GM21381 (cell line): Measurements from ENCODE around the gene LRMDA.

Source experiments
- ATAC-seq: cut with Tn5 transposase; IDR thresholded peaks from one replicate; pipeline ENCODE4 v1.9.1; 2021; ENCODE audit warnings: mild to moderate bottlenecking, moderate library complexity; ENCODE audit not compliant: unreplicated experiment

LRMDA gene

DNA sequence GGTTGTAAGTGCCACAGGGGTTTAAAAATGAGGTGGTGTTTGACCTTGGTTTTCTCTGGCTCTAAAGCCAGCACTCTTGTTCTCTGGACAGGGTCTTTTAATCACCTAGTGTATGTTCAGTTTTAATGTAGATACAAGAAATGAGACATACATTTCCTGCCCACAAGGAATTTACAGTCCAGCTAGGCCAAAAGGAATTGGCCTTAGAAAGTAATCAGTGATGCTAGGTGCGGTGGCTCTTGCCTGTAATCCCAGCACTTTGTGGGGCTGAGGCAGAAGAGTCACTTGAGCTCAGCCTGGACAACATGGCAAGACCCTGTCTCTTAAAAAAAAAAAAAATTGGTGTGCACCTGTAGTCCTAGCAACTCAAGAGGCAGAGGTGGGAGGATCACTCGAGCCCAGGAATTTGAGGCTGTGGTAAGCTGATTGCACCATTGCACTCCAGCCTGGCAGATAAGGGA, 100.2 kb downstream of the LRMDA start:
- no peak for ATAC-seq

DNA sequence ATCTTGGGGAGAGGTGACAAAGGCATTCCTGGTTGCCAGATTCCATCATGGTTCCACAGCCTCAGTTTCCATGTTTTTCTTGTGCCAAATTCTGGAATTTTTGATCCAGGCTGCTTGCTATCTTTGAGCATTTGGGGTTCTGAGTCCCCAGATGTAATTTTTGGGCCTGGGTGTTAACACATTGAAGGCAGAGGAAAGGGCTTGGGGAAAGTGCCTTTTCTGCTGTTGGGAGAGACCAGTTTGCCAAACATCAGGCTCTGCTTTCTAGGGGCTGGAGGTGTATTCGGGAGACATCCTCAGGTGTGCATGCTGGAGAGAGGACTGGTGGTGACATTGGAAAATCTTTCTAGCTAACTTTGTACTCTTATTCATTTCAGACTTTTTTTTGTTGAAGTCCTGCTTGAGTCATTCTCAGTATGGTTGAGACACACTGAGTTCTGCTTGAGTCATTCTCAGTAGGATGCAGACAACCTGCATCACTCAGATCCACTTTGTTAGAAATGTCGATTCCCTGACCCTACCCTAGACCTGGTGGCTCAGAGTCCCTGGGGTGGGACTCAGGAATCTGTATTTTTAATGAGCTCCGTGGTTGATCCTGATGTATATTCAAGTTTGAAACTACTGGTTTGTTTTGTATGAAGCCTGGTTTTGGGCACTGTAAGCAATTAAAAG, 101.0 kb downstream of the LRMDA start:
- ATAC-seq = no peak

DNA sequence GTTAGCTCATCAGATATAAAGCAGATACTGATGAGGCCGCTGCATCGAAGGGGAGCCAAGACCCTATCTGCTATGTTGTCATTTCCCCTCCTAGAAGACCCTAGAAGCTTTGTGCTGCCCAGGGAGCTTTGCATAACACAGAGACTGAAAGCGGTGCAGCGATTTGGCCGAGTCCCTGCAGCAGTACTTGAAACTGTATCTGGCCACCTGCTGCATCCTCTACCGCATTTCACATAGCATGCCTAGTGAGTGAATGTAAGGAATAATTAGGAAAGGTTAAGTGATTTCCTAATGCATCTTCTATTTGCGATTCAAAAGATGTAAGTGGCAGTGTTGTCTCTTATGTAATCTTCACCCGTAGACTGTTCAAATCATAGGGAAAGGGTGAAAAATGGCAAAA, 106.7 kb downstream of the LRMDA start:
- no peak for ATAC-seq

DNA sequence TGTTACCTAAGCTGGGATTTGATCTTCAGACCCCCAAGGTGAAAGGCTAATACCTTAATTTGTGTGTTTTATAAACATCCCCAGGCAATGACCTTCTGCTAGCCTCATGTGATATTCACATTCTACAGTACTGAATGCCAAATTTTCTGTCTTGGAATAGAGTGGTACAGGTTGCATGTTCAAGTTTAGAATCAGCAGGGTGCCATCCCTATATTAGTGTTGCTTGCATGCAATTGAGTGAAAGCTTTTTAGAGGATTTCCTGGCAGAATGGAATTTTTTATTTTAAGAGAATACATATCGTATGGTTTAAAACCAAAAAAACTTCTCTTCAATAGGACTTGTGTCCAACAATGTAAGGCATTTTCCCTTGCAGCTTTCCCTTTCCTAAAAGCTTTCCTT, 107.3 kb downstream of the LRMDA start:
- no peak for ATAC-seq

DNA sequence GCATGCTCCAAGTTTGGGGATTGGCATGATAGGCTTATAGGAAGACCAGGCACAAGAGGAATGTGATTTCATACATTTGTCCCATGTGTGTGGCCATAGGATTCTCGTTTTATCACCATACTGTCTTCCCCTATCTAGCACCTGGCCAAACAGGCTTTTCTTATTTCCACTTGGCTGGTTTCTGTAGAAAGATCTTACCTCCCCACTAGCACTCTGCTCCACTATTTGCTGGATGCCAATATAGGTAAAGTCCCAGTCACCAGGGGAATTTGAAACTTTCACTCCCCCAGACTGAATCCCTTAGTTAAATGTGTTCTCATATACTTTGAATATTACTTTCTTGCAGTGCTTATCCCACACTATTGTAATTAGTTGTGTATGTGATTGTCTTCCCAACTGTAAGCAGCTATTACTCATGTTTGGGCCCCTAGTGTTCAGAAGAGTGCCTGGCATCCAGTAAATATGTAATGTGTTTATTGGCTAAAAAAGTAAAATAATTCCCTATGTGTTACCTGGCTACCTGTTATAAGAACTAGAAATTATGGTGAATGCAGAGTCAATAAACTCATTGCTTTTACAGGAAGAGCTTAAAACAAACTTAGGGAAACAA, 109.0 kb downstream of the LRMDA start:
- no peak for ATAC-seq

DNA sequence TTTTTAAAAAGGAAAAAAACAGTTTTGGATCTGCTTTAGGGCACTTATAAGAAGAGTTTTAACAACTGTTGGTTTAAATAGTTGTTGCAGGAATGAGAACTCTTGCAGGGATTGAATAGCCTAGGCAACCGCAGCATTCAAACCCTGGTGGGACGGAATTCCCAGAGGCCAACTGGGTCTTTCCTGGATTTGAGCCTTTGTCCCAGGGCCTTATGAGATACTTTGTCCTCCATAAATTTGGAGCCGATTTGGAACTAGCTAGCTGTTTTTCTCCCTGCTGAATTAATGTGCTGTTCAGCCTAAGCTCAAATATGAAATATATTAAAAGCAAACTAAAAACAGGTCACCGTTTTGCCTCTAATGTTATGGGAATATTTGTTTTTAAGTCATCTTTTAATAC, 109.6 kb downstream of the LRMDA start:
- ATAC-seq = no peak

DNA sequence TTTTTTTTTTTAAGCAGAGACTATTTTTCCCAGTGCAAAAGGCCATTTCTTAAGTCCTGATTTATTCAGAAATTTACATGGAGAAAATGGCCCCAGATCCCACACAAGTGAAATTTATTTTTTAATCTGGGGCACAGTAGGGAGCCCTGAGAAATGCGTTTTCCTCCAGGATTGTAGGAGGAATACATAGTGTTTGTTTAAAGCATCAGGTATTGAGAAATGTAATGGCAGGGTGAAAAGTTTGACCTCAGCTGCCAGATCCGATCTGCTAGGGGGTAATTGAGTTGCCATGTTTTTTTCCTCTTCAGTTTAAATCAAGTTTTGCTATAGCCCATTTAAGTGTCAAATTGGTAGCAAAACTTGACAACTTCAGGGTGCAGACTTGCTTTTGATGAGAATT, 110.0 kb downstream of the LRMDA start:
- ATAC-seq = no peak

DNA sequence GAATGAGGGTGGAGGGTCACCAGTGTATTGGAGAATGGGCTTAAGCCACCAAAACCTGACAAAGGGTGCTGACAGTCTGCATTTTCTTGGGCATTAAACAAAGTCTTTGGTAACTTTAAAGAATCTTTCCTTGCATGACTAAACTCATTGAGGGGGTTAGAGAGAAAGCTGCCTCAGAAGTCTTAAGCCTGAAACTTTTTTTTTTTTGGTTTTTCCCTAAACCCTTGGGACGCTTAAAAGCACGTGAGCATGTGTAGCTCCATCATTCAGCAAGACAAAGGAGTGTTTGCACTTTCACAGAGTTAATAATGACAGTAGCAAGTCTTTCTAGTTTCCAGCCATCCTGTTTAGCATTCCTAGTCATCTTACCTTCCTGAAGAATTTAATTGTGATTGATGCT, 110.7 kb downstream of the LRMDA start:
- no peak for ATAC-seq

DNA sequence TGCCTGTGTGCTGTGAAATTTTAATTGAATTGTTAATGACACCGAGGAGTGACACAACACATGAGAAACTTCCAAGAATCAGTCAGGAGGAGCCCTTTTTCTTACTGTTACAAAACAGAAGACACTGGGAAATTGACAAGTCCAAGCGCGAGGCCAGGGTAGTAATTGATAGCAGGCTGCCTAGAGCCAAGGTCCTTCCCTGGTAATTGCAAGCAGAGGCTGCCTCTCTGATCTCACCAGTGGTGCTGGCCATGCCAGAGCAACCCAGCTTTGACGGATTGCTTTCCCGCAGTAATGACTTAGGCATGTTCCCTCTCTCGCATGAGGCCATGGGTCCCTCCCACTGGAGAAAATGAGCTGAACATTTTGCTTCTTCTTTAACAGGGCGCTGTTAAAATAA, 111.5 kb downstream of the LRMDA start:
- ATAC-seq = no peak

DNA sequence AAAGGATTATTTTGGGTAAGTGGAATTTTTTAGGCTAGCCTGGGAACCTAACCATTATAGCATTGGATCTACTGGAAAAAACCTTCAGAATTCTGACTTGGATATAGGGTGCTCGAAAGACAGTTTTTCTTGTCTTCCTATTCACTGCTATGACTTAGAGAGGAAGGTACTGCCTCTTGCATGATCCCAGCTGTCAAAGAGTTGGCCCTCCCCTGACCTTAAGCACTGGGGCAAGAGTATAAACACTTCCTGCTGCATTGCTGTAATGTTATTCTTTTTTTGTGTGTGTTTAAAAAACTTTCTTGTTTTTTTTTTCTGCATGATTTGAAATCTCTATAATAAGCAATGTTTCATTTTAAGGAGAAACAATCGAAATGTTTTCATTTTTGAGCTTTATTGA, 113.0 kb downstream of the LRMDA start:
- ATAC-seq = no peak

DNA sequence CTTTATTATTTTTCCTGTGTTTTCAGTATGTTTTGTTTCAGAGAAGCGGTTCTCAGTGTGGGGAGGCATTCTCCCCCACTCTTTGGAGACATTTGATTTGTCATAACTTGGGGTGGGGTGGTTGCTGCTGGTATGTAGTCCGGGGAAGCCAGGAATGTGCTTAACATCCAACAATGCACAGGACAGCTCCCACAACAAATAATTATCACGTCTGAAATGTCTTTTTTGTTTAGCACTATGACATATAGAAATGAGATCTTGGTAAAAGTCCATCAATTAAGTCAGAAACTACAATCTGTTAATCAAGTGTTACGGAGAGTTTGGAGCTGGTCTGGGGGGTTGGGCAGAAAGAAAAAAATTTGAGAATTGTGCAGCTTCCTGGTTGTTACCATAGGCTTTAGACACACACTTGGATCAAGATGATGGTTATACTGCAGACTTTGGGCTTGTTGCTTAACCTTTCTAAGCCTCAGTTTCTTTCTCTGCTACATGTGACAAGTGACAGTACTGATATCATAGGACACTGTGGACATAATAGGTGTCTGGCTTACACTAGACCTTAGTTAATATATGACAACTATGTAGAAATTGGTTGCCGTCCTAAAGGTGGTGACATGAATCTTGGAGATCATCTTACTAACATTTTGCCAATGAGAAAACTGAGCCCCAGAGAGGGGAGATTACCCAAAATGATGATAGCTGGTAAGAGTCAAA, 113.7 kb downstream of the LRMDA start:
- ATAC-seq = no peak

DNA sequence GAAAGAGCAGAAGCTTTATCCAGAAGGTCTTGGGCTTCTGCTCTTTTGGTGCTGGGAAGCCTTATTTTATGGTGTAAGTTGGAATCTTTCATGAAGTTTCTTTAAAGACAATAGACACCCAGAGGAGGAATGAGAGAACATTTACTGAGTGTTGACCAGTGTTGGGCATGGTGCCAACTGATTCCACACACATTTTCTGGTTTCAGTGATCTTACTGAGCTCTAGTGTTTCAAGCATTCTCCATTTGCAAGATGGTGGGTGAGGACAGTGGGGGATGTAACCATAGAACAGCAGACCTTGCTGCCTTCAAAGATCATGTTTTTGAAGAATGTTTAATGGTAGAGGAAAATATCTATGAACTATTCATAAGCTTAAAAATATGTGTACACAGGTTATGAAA, 114.6 kb downstream of the LRMDA start:
- no peak for ATAC-seq

DNA sequence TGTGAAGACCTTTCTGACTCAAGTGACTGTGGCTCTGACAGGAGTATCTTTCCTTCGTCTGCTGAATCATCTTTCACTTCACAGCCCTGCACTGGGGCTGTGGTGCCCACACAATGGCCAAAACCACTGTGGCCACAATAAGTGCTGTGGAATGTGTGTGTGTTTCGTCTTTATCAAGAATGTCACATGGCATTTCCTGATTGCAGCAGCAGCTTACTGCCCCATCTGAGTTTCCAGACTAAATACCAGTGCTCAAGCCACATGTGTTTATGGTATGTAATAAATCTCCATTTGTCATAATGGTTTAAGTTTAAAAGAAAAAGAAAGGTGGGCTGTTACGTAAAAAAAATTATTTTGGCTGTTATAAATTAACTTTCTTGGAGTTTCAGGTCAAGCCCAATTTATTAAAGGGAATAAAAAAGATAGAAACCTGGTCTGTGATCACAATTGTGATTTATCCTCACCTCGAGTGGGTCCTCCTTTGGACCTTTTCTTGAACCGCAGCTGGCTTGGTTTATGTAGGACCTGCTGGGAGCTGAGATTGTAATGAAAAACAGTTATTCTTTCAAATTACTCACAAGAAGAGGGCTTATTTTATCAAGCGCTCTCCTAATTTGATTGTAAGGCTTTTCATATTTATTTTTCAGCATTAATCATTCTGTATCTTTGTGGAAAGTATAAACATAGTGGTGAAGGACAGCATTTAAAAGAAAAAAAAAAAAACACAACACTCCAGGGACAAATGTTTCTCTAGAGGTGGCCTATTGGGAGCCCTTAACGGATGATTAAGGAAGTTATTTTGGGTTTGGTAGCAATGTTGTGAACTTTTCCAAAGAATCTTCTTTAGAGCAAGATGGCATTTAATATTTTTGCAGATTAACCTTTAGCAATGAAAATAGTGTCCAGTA, 116.2 kb downstream of the LRMDA start:
- no peak for ATAC-seq

DNA sequence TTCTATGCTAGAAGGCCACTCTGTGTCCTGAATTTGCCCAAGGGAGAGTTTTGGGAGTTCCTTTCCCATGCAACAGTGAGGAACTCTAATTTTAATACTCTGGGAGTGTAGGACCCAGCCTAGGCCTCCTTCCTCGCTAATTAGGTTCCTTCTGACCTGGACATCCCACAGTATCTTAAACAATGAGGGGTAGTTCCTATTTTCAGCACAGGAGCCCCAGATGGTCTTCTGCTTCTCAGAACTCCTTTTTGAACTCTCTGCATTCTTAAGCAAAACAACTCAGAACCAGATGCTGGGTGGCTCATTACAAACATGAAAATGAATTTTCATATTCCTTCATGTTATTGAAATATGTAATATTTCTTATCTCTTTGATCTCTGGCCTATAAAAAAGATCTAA, 116.9 kb downstream of the LRMDA start:
- ATAC-seq = no peak

DNA sequence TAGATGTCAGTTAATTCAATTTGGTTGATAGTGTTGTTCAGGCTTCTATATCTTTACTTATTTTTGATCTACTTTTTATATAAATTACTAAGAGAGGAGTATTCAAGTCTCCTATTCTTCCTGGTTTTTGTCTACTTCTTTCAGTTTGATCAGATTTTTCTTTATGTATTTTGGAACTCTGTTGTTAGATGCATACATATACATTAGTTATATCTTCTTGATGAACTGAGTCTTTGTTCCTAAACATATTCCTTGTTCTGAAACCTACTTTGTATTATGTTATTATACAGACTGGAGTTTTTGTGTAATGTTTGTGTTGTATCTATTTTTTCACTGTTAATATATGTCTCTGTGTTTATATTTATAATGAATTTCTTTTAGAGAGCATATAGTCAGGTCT, 118.8 kb downstream of the LRMDA start:
- ATAC-seq = no peak

DNA sequence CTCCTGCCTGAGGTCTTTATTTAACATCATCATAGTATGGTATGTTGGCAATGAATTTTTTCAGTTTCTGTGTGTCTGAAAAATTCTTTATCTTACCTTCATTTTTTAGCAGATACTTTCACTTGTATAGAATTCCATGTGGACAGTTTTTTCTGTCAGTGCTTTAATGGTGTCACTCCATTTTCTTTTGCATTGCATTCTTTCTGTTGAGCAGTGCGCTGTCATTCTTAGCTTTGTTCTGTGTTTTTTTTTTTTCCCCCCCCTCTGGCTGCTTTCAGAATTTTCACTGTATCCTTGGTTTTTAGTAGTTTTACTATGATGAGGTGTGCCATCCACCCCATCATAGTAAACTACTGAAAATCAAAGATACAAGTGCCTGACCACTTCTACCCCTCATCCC, 120.7 kb downstream of the LRMDA start:
- ATAC-seq = no peak

DNA sequence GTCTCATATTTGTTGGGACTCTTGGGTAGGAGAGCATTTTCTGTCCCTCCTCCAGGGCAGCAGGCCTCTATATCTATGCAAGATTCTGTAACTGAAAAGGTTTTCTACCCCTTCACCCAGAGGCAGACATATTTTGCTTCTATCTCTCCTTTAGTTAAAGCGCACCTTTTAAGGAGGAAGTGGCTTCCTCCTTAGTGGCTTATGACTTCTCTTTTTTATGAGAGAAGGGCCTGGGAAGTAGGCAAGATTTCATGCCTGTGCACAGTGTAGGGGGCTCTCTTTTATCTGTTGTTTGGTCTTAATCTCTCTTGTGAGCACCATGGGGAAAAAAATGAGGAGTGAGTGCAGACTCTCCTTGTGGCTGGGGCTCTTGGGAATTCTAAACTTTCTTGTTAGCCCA, 122.1 kb downstream of the LRMDA start:
- no peak for ATAC-seq

DNA sequence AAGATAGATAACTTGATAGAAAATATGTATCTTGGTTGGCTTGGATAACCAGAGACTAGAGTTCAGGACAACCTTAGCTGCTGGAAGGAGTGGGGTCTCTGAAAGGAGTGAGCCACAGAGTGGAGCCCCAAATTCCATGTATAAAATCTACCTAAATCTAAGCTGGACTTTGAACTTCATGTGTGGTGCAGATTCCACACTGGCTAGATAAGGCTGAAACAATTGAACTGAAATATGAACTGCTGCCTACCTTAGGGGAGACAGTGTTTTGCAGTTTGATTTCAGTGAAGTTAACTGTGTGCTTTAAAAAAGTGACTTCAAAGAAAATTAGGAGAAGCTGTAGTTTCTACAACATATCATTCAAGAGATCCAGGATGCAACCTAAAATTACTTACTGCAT, 123.9 kb downstream of the LRMDA start:
- no peak for ATAC-seq

DNA sequence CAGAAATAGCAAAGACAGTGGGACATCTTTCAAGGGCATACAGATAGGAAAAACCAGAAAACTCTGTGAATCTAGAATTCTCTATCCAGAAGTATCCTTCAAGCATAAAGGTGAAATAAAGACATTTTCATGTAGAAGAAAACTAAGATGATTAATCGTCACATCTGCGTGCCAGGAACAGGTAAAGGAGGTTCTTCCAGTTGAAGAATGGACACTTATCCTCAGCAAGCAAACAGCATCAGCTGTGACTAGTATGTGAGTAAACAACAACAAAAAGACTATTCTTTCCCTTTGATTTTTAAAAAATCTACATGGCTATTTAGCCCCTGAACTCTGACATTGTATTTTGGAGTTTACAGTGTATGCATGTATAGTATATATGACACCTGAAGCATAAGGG, 124.9 kb downstream of the LRMDA start:
- ATAC-seq = no peak

DNA sequence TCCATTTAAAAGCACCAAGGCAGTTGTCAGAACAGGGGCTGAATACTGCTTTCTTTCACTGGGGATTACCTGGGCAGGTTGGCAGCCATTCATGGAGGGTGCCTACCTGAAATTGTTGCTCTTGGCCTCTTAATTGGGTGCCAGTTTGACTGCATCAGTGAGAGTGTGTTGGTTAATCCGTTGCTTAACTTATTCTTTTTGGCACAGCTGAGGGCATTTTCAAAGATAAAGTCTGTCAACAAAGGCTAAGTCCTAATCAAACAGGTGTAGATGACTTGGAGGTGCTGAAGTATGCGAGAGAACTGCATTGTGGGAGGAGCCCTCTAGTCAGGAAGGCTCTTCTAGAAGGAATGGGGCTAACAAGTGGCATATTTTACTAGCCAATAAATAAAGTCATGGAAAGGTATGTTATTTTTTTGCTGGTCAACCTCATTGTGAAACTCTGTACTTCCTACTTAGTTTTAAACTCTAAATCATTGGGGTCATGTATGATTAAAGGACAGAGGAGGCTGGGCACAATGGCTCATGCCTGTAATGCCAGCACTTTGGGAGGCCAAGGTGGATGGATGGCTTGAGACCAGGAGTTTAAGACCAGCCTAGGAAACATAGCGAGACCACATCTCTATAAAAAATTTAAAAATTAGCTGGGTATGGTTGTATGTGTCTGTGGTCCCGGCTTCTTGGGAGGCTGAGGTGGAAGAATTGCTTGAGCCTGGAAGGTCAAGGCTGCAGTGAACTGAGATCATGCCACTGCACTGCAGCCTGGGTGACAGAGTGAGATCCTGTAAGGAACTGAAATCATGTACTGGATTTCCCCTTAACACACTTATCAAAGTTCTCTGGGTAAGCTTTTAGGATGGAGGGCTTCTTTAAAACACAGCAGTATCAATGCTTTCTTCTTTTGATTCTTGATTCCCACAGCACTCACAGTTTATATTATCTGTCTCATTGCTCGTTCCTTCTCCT, 134.1 kb downstream of the LRMDA start:
- no peak for ATAC-seq
